MCF 10A (cell line): ENCODE measurements around the gene SFRP5. TPM values are rescaled to one million over a fixed set of nuclear protein-coding genes. Genes with fewer than 3 reads are reported as not detected.

Experiments
- BruUV-seq: library from RNA; stranded (reverse); fragments of 400-500 nt; replicated peaks from 2 replicates; lab custom pipeline; 2021; lab: Mats Ljungman, UMichigan
- CTCF ChIA-PET: fragments of 300-600 bp; sonication (Branson Sonifier 250); formaldehyde crosslinking; extraction: SDS; loops from one replicate; lab custom pipeline; 2021; ENCODE audit warnings: antibody characterized with exemption, inconsistent platforms; lab: Yijun Ruan, JAX
- POLR2A ChIA-PET: fragments of 300-600, 350-650 bp; sonication (Branson Sonifier 250); formaldehyde crosslinking; extraction: SDS; loops from one replicate; lab custom pipeline; 2020; ENCODE audit warnings: antibody characterized with exemption, inconsistent platforms; lab: Yijun Ruan, JAX
- DNase-seq: peaks from one replicate; pipeline ENCODE4 v3.0.0-alpha.2; 2018; ENCODE audit not compliant: unreplicated experiment
- H3K27ac Mint-ChIP-seq: one replicate; pipeline ENCODE4 v1.8.0; 2022; ENCODE audit warnings: mild to moderate bottlenecking, low read depth, mixed read lengths; ENCODE audit not compliant: unreplicated experiment
- H3K27me3 Mint-ChIP-seq: one replicate; pipeline ENCODE4 v1.8.0; 2022; ENCODE audit warnings: mixed read lengths; ENCODE audit not compliant: insufficient read depth, unreplicated experiment
- H3K36me3 Mint-ChIP-seq: one replicate; pipeline ENCODE4 v1.8.0; 2022; ENCODE audit warnings: mild to moderate bottlenecking, moderate library complexity, mixed read lengths; ENCODE audit not compliant: insufficient read depth, unreplicated experiment
- H3K4me1 Mint-ChIP-seq: one replicate; pipeline ENCODE4 v1.8.0; 2022; ENCODE audit warnings: mixed read lengths; ENCODE audit not compliant: insufficient read depth, unreplicated experiment
- H3K4me3 Mint-ChIP-seq: one replicate; pipeline ENCODE4 v1.8.0; 2022; ENCODE audit warnings: mild to moderate bottlenecking, moderate library complexity, mixed read lengths; ENCODE audit not compliant: unreplicated experiment
- H3K9me3 Mint-ChIP-seq: one replicate; pipeline ENCODE4 v1.8.0; 2022; ENCODE audit warnings: mixed read lengths; ENCODE audit not compliant: unreplicated experiment
- CTCF ChIP-seq: fragments of 200-600 bp; IDR thresholded peaks from one replicate; pipeline ENCODE4 v1.8.0; 2022; ENCODE audit warnings: antibody characterized with exemption, mild to moderate bottlenecking; ENCODE audit not compliant: unreplicated experiment
- intact Hi-C: fragments of 100-400 bp; cut with micrococcal nuclease; formaldehyde crosslinking; loops from 2 replicates; pipeline ENCODE4 v1.14.1; 2022
- total RNA-seq: library from RNA; stranded (reverse); gene quantifications from 2 replicates; pipeline ENCODE4 v1.2.3, GENCODE V29; 2022

SFRP5 gene
- total RNA-seq, 1 experiment from 2014 or later = not detected

- no peaks in the 10 kb centered on the region for H3K27me3 Mint-ChIP-seq
- no peaks in the 10 kb centered on the region for H3K36me3 Mint-ChIP-seq
- TF ChIP-seq CTCF = no peak
- no peaks in the 10 kb centered on the region for H3K9me3 Mint-ChIP-seq
- DNase-seq = no peak
- H3K4me1 Mint-ChIP-seq = peaks cover 5% of the 10 kb centered on the region
- POLR2A ChIA-PET = no interaction called here
- CTCF ChIA-PET = interaction anchor here (1.5 kb wide), 1 partner anchor 52 kb away, joined by 3 read pairs; no protein-coding TSS in a partner anchor
- intact Hi-C loops = no loop called here
- H3K27ac Mint-ChIP-seq = no peak overlapping the region
- H3K4me3 Mint-ChIP-seq = no peak overlapping the region
- no TSS peak for BruUV-seq
Observed at GRCh38 chr10:97816609-97817008, 44.8 kb upstream of the SFRP5 start.

- no peak for TF ChIP-seq CTCF
- H3K27me3 Mint-ChIP-seq = no peaks in the 10 kb centered on the region
- H3K4me3 Mint-ChIP-seq = no peak overlapping the region
- DNase-seq = no peak
- CTCF ChIA-PET = interaction anchor here (0.6 kb wide), 1 partner anchor 18 kb away, joined by 4 read pairs; no protein-coding TSS in a partner anchor
- no peaks in the 10 kb centered on the region for H3K9me3 Mint-ChIP-seq
- POLR2A ChIA-PET = no interaction called here
- H3K36me3 Mint-ChIP-seq = no peaks in the 10 kb centered on the region
- H3K27ac Mint-ChIP-seq = no peak overlapping the region
- peaks cover 12% of the 10 kb centered on the region for H3K4me1 Mint-ChIP-seq
- no TSS peak for BruUV-seq
- intact Hi-C loops = no loop called here
Observed at GRCh38 chr10:97814996-97815395, 43.2 kb upstream of the SFRP5 start.

- Mint-ChIP-seq H3K4me3 (no peak overlapping the region), H3K27ac (no peak overlapping the region), H3K4me1 (peaks cover 12% of the 10 kb centered on the region), H3K36me3 (no peaks in the 10 kb centered on the region), H3K27me3 (no peaks in the 10 kb centered on the region), H3K9me3 (no peaks in the 10 kb centered on the region)
- POLR2A ChIA-PET = no interaction called here
- CTCF ChIA-PET = interaction anchor here (0.7 to 4.6 kb wide), 2 partner anchors 21 to 229 kb away, joined by 3 to 23 read pairs; no protein-coding TSS in a partner anchor
- no peak for DNase-seq
- TF ChIP-seq CTCF = no peak
- BruUV-seq = no TSS peak
- intact Hi-C loops = no loop called here
Observed at GRCh38 chr10:97813311-97813710, 41.5 kb upstream of the SFRP5 start.

- BruUV-seq = no TSS peak
- POLR2A ChIA-PET = interaction anchor here (0.9 kb wide), 1 partner anchor 8 kb away, joined by 4 read pairs; no protein-coding TSS in a partner anchor
- H3K4me1 Mint-ChIP-seq = peaks cover 12% of the 10 kb centered on the region
- no peaks in the 10 kb centered on the region for H3K36me3 Mint-ChIP-seq
- no peak for DNase-seq
- H3K9me3 Mint-ChIP-seq = no peaks in the 10 kb centered on the region
- no peak overlapping the region for H3K27ac Mint-ChIP-seq
- TF ChIP-seq CTCF = no peak
- CTCF ChIA-PET = interaction anchor here (4.6 kb wide), 1 partner anchor 21 kb away, joined by 23 read pairs; no protein-coding TSS in a partner anchor
- intact Hi-C loops = no loop called here
- H3K4me3 Mint-ChIP-seq = no peak overlapping the region
- H3K27me3 Mint-ChIP-seq = no peaks in the 10 kb centered on the region
Observed at GRCh38 chr10:97812696-97813095, 40.9 kb upstream of the SFRP5 start.
